Nasal cavity respiratory epithelium epithelial cell of viscerocranial mucosa (primary cell): ENCODE data around the gene ZNF552. TPM values are rescaled to one million over a fixed set of nuclear protein-coding genes. Genes with fewer than 3 reads are reported as not detected.

Experiments used
- total RNA-seq: library from RNA; depleted of rRNA; stranded (reverse); fragments of >200 nt; gene quantifications from 2 replicates; pipeline ENCODE4 v1.2.3, GENCODE V29; 2014

The ZNF552 gene
- 5.8 and 10.5 TPM in 2 replicates for total RNA-seq

GRCh38 chr19:57814505-57815246 is at the start of gene ZNF552:
Gene ZNF552 (minus strand): TSS chr19:57814913. CDS start chr19:57814743, 170 bp downstream.

GRCh38 chr19:57849666-57850473 is 35.2 kb upstream of the ZNF552 start, which contains the start of gene ZNF587:
Gene ZNF587 (plus strand): TSS chr19:57849859. CDS start chr19:57850039, 180 bp downstream.

GRCh38 chr19:57830071-57830602 is 15.4 kb upstream of the ZNF552 start, which contains the start of gene ZNF587B:
Gene ZNF587B (plus strand): TSS chr19:57830299. CDS start chr19:57830529, 230 bp downstream.

GRCh38 chr19:57769345-57770131 is 45.2 kb downstream of the ZNF552 start, which contains the start of gene ZNF586:
Gene ZNF586 (plus strand): TSS chr19:57769676. CDS start chr19:57769843, 167 bp downstream.

Other genes with a start within 250 kb of the ZNF552 start
- gene ZNF416, start 236.0 kb downstream of the ZNF552 start, total RNA-seq, result 8.5 and 12.5 TPM in 2 replicates
- gene ZIK1, start 230.8 kb downstream of the ZNF552 start, total RNA-seq, result 12.6 and 13.4 TPM in 2 replicates
- 3.4 and 4.4 TPM in 2 replicates for gene ZNF530, start 215.0 kb downstream of the ZNF552 start, total RNA-seq
- 24.6 and 38.4 TPM in 2 replicates for gene ZNF134, start 200.7 kb downstream of the ZNF552 start, total RNA-seq
- 13.0 and 23.1 TPM in 2 replicates for gene ZNF211, start 181.7 kb downstream of the ZNF552 start, total RNA-seq
- gene ZSCAN4, start 146.0 kb downstream of the ZNF552 start, total RNA-seq, result under 0.01 and 0.50 TPM in 2 replicates
- 7.5 and 15.7 TPM in 2 replicates for gene ZNF551, start 132.9 kb downstream of the ZNF552 start, total RNA-seq
- 1.0 and 4.7 TPM in 2 replicates for gene ZNF154, start 105.7 kb downstream of the ZNF552 start, total RNA-seq
- gene ZNF671, start 87.3 kb downstream of the ZNF552 start, total RNA-seq, result 3.4 and 6.4 TPM in 2 replicates
- 8.9 and 14.8 TPM in 2 replicates for gene ZNF776, start 68.1 kb downstream of the ZNF552 start, total RNA-seq
- 15.0 and 19.5 TPM in 2 replicates for gene ZNF586, start 45.2 kb downstream of the ZNF552 start, total RNA-seq
- gene ZNF587B, start 15.4 kb upstream of the ZNF552 start, total RNA-seq, result 22.9 and 39.3 TPM in 2 replicates
- 17.8 and 37.2 TPM in 2 replicates for gene ZNF587, start 34.9 kb upstream of the ZNF552 start, total RNA-seq
- 8.2 and 16.9 TPM in 2 replicates for gene ZNF814, start 74.1 kb upstream of the ZNF552 start, total RNA-seq
- 14.4 and 23.4 TPM in 2 replicates for gene ZNF417, start 101.7 kb upstream of the ZNF552 start, total RNA-seq
- 4.4 and 9.4 TPM in 2 replicates for gene ZNF418, start 120.5 kb upstream of the ZNF552 start, total RNA-seq
- gene ZNF256, start 132.8 kb upstream of the ZNF552 start, total RNA-seq, result 8.5 and 13.0 TPM in 2 replicates
- 0.28 and 0.34 TPM in 2 replicates for gene C19orf18, start 159.6 kb upstream of the ZNF552 start, total RNA-seq
- gene ZNF606, start 187.9 kb upstream of the ZNF552 start, total RNA-seq, result 7.2 and 15.1 TPM in 2 replicates
- not detected in 2 replicates for gene ZSCAN1, start 219.1 kb upstream of the ZNF552 start, total RNA-seq
- 1.7 and 7.8 TPM in 2 replicates for gene ZNF135, start 244.4 kb upstream of the ZNF552 start, total RNA-seq